GM12872 (cell line): ENCODE measurements around the gene PRICKLE2.

Experiments
- CTCF ChIP-seq: IDR thresholded peaks from 3 replicates; pipeline ENCODE4 v1.5.1; 2011; ENCODE audit warnings: low read depth, mild to moderate bottlenecking, low read length, moderate library complexity; ENCODE audit not compliant: insufficient read depth

Gene PRICKLE2

GRCh38 chr3:64218329-64218728 is 6.9 kb downstream of the PRICKLE2 start:
- no peak for TF ChIP-seq CTCF

- TF ChIP-seq CTCF, result no peak
These were observed 8.8 kb downstream of the PRICKLE2 start for GRCh38 chr3:64216274-64217147.

- no peak for TF ChIP-seq CTCF
These were observed 9.7 kb downstream of the PRICKLE2 start for GRCh38 chr3:64215559-64215958.

- no peak for TF ChIP-seq CTCF
These were observed 10.2 kb downstream of the PRICKLE2 start for GRCh38 chr3:64215103-64215502.

- TF ChIP-seq CTCF, result no peak
These were observed 10.8 kb downstream of the PRICKLE2 start for GRCh38 chr3:64214381-64215018.

- no peak for TF ChIP-seq CTCF
These were observed 11.3 kb downstream of the PRICKLE2 start for GRCh38 chr3:64213962-64214379.

GRCh38 chr3:64213224-64213878 is 11.9 kb downstream of the PRICKLE2 start:
- TF ChIP-seq CTCF, result no peak
